Left renal pelvis (tissue), 4 donors: ENCODE measurements around the gene NRBF2. TPM values are rescaled to one million over a fixed set of nuclear protein-coding genes. Genes with fewer than 3 reads are reported as not detected.
A peak's percentile ranks its signal among the peaks of the same experiment; 100 is the strongest.
"Not testable (repeated sequence)": the region's sequence is repeated elsewhere in the genome, so short reads cannot be mapped to it uniquely, and the experiment has no call there.

ENCODE experiments used
- DNase-seq, 4 donors: peaks; one replicate each; pipeline ENCODE4 v3.0.0-alpha.2; 2013; ENCODE audit warnings: low read depth in 4 of 4, low spot score in 3 of 4
- polyA plus RNA-seq, 4 donors: library from polyadenylated mRNA; unstranded; fragments of 120-200 nt; gene quantifications; one replicate each; pipeline ENCODE4 v1.2.1, GENCODE V29; 2013; ENCODE audit not compliant: insufficient read length in 4 of 4

NRBF2 gene
- 10 to 100 TPM; 20.4 to 28.3 (median 22.9) TPM for polyA plus RNA-seq

DNA sequence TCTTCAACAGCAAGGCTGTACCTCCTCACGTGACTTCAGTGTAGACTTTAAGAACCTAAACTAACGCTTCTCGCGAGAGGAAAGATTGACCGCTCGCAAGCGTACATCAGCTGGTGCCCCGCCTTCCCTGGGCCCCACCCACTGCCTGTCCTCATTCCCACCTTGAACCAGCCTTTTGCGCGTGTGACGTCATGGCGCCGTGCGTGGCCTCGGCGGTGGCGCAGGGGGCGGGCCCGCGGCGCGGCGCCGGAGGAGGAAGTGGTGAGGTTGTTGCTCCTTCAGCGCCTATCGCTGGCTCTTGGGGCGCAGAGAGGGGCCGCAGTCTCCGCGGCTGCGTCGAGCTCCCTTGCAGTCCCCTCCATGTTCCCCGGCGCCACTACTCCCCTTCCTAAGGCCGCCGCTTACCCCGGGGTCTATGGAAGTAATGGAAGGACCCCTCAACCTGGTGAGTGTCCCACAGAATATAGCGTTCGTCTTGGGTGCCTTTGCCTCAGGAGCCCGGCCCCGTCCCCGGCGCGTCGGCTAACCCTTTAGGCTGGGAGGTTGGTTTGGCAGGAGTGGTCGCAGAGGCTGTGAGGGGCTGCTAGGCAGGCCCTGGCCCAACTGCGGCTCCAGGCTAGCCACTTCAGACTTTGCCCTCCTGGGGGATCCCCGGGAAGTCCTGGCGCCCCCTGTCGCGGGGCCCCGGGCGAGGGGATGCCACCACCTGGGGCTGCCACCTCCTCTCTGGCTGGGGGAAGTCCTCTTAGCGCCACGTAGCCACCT lies at the start of gene NRBF2:
Gene NRBF2, plus strand, starts transcription at position 273 of the 765 bp plus-strand sequence. Its CDS starts 143 bp downstream, at position 416.
- peak; percentile 90 to 94 (median 92) for DNase-seq

GRCh38 chr10:63083406-63083805 lies 49.7 kb upstream of the NRBF2 start:
- DNase-seq, result not testable (repeated sequence)

DNA sequence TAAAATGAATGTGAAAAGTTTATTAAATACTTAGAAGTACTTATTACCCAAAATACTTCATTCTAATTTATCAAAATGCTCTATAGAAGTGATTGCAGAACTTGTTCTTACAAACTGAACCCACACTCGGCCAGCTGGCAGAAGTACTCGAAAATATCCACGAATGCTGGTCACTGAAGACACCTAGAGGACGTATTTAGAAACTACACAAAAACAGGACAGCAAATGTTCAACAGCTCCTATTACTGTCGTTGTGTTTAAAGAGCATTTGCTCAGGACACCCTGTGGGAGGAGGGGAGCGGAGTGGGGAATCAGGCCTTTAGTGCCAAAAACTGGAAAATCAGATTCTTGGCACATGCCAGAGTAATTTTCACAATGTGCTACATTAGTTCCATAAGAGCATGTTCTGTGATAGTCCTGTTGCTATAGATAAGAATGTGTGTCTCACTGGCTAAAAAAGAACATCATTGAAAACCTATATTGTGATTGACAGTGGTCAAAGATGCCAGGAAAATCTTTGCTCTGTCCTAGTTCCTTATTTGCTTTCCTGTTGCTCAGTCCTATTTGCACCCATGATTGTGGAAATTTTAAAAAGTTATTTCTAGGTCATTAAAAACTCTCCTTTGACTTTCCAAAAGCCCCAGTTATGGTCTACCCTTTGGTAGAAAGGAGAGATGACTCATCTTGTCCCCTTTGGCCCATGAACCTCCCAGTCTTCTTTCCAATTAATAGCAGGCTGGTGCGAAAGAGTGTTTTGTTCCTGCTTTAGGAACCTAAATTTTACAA lies 49.0 kb upstream of the NRBF2 start:
- peak; percentile 25 to 62 (median 48) for DNase-seq

DNA sequence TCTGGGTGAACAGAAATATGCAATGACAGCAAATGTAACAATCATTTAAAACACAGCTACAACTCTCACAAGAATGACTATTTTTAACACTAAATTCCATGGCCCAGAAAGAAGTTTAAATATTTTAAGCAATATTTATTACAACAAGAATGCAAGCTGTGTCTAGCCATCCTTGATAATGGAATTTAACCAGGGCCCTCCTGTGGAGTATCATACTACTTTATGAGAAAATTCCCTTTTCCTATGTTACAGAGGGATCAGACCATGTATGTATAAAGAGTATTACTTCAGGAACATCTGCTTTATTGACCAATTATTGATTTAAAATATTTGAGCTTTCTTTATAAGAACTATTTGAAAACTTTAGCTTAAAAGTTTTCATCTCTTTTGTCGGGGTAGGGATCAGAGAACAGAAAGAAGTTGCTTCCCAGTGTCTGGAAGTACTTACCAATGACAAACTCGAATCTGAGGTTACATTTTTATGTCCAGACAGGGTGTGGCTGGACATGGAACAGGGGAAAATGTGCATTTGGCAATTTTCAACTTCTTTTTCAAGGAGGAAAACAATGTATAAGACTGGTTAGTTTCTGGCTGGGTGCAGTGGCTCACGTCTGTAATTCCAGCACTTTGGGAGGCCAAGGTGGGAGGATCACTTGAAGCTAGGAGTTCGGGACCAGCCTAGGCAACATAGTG lies 48.3 kb upstream of the NRBF2 start:
- DNase-seq, result no peak

- no peak for DNase-seq
Observed at GRCh38 chr10:63093227-63093626, 39.9 kb upstream of the NRBF2 start.

DNA sequence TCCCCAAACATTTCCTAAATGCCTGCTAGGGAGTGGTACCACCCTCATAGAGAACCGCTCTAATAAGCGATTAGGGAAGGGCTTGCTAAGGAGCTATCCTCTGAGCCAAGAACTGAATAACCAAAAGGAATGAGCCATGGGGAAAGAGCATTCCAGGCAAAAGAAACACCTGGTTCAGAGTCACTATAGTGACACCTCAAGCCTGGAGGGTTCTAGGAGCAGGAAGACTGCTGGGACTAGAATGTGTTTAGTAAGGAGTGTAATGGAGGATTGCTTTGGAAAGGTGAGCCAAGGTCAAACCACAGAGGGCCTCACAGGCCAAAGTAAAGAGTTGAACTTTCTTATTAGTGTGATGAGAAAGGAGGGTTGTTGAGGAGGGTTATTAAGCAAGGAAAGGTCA lies 38.7 kb upstream of the NRBF2 start:
- DNase-seq, result no peak

GRCh38 chr10:63094881-63095280 lies 38.2 kb upstream of the NRBF2 start:
- DNase-seq, result no peak

DNA sequence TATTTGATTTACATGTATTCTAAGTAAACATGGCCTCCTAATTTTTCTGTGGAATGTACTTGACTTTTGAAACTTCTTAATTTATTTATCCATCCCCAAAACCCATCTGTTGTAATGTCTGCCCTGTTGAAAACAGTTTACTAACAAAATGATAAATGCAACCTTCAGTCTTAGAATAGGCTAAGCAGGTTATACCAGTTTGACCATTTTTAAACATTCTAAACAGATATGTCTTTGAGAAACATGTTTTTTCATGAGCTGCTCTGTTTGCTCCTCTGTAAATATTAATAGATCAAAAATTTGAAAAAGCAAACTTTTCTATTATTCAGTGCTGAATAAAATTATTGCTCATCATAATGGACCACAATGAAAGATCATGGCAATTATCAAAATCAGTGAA lies 33.4 kb upstream of the NRBF2 start:
- no peak for DNase-seq

DNA sequence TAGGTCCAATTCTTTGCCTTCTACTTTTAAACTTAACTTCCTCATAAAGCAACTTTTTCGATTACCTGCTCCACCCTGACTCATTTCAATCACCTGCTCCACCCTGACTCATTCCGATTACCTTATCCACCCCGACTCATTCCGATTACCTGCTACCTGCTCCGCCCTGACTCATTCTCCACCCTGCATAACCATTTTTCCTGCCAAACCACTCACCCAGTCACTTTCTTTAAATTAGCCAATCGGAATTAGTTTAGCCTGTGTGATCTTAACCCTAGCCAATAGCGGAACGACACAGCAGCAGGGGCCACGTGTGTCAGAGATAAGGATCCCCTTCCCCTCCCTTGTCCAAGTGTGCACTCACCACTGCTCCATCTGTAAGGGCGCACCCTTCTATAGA lies 32.0 kb upstream of the NRBF2 start:
- not testable (repeated sequence) for DNase-seq

DNA sequence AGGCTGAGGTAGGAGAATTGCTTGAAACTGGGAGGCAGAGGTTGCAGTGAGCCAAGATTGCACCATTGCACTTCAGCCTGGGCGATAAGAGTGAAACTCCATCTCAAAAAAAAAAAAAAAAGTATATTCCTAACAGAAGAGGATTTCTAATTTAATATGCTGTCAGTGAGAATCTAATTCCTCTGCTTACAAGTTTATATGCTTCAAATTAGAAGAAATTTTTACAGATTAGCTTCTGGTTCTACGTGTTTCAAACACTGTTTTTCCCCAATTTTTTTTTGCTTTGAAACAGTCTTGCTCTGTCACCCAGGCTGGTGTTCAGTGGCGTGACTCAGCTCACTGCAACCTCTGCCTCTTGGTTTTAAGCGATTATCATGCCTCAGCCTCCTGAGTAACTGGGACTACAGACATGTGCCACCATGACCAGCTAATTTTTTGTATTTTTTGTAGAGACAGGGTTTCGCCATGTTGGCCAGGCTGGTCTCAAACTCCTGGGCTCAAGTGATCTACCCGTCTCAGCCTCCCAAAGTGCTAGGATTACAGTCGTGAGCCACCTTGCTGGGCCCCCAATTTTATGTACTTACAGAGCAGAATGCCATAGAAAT lies 30.7 kb upstream of the NRBF2 start:
- not testable (repeated sequence) for DNase-seq

GRCh38 chr10:63103178-63103577 lies 29.9 kb upstream of the NRBF2 start:
- not testable (repeated sequence) for DNase-seq

- no peak for DNase-seq
Observed at GRCh38 chr10:63103971-63104409, 29.1 kb upstream of the NRBF2 start.

DNA sequence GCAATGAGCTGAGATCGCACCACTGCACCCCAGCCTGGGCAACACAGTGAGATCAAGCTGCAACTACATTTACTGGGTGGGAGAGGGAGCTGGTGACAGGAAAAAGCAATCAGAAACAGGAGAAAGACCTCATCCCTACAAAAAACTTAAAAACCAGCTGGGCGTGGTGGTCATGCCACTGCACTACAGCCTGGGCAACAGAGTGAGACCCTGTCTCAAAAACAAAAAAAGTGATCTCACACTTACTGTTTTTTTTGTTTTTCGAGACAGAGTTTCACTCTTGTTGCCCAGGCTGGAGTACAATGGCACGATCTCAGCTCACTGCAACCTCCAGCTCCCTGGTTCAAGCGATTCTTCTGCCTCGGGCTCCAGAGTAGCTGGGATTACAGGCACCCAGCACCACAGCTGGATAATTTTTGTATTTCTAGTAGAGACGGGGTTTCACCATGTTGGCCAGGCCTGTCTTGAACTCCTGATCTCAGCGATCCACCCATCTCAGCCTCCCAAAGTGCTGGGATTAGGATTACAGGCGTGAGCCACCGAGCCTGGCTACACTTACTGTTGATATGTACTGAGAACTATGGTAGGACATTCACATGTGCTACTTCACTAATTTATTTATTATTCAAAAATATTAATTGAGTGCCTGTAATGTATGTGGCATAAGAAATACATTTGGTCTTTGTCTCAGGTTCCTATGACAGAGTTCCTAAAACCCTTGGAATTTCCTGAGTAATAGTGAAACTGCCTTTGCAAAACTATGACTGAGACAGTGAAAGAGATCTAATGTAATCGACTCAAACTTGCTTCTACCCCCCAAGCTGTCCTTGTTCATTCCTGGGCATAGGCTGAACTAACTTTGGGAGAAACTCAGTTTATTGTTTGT lies 27.7 kb upstream of the NRBF2 start:
- DNase-seq, result no peak

- DNase-seq, result no peak
Observed at GRCh38 chr10:63106111-63106755, 26.9 kb upstream of the NRBF2 start.

- no peak for DNase-seq
Observed at GRCh38 chr10:63107943-63108437, 25.1 kb upstream of the NRBF2 start.

DNA sequence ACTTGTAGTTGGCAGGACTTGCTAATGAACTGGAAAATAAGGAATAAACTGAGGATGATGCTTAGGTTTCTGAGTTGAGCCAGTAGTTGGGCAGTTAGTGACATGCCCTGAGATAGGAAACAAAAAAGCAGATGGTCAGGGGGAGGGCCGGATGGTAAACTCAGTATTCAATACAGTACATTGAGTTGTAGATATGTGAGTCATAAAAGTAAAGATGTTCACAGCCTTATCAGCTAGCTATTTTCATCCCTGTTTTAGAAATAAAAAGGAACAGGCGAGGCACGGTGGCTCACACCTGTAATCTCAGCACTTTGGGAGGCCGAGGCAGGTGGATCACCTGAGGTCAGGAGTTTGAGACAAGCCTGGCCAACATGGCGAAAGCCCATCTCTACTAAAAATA lies 22.2 kb upstream of the NRBF2 start:
- no peak for DNase-seq

GRCh38 chr10:63114031-63114814 lies 18.9 kb upstream of the NRBF2 start:
- no peak for DNase-seq

GRCh38 chr10:63115732-63116383 lies 17.3 kb upstream of the NRBF2 start:
- DNase-seq, result peak in 1 of 4 donors; percentile 29
